Activated gamma-delta T cell treated with anti-CD3 and anti-CD28 coated beads, Interleukin-2, amount 50 U/mL, for 16 hours (primary cell): ENCODE measurements around the gene ZC3H18.
"Not testable (repeated sequence)": the region's sequence is repeated elsewhere in the genome, so short reads cannot be mapped to it uniquely, and the experiment has no call there.

Source experiments
- DNase-seq: peaks from one replicate; pipeline ENCODE4 v3.0.0-alpha.2; 2020; ENCODE audit warnings: low read depth

ZC3H18 gene

DNA sequence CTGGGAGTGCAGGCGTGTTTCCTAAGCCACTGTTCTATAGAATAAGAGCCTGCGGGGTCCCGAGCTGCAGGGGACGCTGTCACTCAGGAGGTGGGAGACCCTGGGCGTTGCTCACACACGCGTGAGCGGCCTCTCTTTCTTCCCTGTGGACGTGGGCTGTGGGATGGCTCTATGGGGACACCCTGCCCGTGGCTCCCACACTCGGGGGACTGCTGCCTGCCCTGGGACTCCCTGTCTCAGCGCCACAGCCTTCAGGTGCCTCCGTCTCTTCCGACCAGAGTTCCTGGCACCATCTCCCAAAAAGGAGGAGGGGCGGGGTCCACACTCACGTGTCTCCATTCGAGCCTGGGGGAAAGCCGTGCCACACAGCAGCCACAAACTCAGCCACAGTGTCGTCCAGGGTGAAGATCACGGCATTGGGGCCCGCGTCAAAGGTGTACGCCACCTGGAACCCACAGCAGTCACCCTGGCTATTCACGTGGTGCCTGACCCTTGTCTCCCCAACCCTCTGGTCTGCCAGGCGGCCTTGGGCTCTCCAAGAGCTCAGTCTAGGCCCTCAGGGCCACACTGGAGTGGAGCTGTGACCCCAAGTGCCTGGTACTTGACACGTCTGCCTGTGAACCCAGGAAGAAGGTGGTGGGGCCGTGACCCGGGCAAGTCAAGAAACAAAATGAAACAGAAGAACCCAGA is 84.3 kb downstream of the ZC3H18 start:
- no peak for DNase-seq

DNA sequence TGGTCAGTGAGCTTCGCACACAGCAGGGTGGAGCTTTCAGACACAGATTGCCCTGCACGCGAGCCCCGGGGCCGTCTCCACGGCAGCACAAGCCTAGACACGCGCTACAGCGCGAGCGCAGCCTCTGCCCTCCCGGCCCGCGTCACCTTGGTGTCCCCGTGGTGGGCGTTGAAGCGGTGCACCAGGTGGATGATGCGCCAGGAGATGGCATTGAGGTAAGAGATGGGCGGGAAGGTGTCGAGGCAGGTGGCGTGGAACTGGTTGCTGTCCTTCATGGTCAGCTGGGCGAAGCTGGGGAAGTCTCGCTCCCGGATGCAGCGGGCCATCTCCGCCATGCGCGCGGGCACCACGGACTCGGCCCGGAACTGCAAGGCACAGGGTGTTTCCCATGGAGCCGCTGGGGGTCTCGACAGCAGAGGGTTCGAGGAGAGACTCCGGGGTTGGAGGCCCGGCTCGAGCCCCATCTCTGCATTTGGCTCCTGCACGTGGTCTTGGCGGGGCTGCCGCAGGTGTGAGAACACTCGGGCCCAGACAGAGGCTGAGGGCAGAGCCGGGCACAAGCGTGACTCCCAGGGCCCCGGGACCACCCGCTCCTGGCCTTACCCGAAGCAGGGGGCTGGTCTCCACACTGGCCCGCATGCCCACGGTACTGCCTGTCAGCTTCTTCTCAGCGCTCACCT is 85.0 kb downstream of the ZC3H18 start:
- DNase-seq, result no peak

DNA sequence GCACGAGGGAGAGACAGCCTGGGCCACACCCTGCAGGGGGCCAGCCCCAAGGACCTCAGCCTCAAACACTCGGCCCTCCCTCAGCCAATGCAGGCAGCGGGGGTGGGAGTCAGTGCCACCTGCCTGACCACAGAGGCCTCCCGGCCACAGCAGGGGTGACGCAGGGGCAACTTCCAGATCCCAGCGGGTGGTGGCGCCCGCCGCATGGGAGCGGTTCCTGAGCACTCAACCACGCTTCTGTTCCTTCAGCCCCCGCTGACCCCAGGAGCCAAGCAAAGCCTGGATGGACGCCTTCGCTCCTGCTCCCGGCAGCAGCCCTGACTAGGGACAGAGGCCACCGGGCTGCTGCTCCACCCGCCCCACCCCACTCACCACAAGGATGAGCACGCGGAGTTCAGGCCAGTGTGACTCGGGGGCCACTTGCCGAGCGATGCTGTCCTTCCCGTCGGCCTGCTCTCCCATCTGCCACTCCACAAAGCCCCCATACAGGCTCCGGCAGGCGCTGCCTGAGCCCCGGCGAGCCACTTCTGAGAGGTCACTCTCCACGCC is 85.6 kb downstream of the ZC3H18 start:
- no peak for DNase-seq

DNA sequence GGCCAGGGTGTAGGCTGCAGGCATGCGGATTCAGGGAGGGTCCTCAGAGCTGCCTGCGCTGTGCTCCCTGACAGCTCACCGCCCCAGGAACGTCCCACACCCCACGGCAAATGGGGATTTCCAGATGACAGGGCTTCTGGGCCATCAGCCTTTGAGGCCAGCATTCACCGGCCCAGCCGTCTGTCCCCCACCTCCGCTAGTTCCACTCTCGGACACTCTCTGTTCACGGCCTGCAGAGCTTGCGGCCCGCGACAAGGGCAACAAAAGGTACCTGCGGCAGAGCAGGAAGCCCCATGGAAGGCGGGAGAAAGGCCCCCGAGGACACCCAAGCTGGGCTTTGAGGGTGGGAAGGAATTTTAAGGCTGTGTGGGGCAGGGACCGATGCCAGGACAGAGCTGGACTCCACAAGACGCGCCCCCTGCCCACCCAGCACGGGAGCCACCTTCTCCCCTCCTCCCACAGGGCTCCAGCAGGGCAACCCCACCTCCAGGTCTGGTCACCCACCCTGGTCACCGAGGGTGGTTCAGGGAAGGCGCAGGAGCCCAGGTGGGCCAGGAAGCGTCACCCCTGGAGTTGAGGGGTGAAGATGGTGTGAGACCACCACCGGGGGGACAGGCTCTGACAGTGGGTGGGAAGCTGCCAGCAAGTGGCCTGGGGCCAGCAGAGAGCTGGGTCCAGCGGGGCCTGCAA is 86.2 kb downstream of the ZC3H18 start:
- no peak for DNase-seq

DNA sequence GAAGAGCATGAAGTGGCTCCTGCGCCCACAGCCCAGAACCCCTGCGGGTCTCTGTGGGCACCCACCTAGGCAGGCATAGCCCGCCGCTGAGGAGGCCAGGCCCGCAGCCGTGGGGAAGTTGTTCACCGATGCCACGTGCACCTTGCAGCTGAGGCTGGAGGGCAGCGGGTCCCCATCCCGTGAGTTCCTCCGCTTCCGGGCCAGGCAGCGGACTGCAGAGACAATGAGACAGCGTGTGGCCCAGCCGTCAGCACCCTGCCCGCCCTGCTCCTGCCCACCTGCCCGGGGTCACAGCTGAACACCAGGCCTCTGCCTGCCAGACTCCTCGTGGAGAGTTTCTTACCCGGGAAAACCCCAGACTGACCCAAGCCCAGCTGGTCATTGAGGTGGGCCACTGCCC is 87.2 kb downstream of the ZC3H18 start:
- no peak for DNase-seq

DNA sequence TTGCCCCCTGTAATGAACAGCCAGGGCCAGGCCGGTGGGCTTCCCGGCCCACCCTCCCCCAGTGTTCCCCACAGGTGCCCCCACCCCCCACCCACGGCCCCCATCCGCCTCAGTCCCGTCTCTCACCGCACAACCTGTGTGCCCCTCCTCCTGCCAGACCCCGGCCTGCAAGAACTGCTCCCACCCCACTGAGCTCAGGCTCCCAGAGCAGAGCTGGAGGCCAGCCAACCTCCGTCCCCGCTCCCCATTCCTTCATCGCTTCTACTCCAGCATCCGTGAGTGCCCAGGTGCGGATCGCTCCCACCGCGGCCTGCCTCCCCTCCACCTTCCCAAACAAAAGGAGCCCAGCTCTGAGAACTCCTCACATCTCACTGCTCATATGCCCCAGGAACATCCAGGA is 88.5 kb downstream of the ZC3H18 start:
- DNase-seq, result no peak

DNA sequence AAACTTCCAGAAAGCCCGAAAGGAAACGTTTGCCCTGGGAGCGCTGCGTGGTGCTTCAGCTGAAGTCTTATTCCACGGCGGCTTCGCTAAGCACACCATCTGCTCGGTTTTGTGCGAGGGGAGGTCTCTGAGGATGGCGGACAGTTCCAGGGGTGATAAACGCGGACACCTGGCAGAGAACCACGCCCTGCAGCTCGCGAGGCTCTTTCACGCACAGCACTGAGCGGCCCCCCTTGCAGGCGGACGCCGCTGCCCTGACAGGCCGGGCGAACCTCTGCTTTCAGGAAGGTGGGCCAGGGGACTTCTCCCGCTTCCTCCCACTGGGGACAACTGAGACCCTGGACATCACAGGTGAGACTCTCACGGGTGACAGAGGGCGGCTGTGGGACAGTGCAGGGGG is 89.0 kb downstream of the ZC3H18 start:
- DNase-seq, result no peak

DNA sequence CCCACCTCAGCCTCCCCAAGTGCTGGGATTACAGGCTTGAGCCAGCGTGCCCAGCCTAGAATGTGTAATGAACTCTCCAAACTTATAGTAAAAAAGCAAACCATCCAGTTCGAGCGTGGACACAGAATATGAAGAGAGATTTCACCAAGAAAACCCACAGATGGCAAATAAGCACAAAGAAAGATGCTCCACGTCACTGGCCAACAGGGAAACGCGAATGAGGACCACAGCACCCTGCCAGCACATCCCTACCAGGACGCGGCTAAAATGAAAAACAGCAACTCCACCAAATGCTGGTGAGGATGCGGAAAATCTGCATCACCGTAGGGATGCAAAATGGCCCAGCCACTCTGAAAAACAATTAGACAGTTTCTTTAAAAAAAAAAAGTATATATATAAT is 91.3 kb downstream of the ZC3H18 start:
- DNase-seq, result no peak

DNA sequence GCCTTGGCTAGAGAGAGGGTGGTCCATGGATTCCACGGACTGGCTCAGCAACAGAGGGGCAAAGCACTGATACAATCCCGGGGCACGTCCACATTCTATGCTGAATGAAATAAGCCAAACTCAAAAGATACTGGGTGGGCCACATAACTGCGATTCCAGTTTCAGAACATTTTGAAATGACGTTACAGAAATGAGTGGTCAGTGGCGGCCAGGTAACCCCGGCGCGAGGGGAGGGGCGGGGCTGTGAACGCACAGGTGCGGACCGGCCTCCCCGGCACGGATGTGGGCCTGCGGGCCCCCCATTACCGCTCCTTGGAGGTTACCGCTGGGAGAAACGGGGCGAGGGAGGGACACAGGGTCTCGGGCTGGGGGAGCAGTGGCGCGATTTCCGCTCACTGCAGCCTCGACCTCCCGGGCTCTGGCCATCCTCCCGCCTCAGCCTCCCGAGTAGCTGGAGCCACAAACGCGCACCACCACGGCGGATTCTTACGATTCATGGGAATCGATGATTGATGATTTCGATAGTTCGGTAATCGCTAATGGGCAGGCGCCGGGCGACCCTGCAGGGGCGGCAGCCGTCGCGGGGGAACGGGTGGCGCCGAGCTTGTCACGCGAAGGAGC is 92.1 kb downstream of the ZC3H18 start:
- no peak for DNase-seq

DNA sequence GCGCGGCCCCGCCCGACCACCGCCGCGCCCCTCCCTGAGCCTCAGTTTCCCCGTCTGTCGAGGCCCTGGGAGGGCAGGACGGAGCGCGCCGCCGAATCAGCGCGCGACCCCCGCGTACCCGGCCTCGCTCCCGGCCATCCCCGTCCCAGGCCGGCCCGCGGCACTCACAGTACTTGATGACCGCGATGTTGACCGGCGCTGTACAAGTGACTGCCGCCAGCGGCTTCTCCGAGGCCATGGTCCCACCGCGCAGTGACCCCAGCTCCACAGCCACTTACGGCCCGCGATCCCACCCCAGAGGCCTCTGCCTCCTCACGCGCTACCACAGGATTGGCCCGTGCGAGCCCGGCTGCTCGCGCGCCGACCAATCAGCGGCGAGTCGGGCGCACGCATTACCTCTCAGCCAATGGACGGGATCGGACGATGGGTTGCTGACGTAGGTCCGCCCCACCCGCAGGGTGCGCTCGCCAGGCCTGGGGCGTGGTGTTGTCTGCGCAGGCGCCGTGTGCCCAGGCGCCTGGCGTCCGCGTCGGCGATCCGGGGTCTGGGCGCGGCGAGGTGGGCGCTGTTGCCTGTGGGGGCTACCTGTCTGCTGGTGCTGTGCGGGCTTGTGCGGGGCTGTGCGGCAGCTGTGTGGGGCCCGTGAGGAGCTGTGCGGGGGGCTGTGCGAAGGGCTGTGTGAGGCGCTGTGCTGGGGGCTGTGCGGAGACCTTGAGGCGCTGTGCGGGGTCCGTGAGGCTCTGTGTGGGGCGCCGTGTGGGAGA is 92.8 kb downstream of the ZC3H18 start, which contains the start of gene MVD:
MVD (minus strand) TSS at position 249 of the 764 bp plus-strand sequence; CDS start at position 238, 11 bp downstream.
- DNase-seq, result peak; percentile 91

DNA sequence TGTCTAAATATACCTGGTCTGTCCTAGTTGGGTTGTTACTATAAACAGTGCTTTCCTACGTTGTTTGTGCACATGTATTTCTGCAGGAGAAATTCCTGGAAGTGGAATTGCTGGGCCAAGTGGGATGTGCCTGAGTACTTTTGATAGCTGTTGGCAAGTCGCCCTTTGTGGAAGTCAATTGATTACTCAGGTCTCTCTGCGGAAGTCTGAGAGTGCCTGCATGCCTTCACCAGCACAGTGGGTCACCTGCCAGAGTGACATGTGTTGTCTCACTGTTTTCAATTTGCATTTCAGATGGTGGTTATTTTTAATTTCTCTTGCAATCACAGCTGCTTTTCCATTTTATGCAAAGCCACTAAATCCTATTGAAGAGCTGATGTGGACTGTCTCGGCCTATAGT is 94.9 kb downstream of the ZC3H18 start:
- no peak for DNase-seq

DNA sequence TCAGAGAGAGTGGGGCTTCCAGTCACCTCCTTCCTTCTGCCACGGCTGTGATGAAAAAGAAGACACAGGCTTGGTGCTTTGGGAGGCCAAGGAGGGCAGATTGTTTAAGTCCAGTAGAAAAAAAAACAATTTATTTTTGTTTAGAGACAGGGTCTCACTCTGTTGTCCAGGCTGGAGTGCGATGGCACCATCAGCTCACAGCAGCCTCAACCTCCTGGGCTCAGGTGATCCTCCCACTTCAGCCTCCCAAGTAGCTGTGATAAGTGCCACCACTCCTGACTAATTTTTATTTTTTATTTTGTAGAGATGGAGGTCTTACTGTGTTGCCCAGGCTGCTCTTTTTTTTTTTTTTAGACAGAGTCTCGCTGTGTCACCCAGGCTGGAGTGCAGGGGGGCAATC is 95.4 kb downstream of the ZC3H18 start:
- DNase-seq, result no peak

DNA sequence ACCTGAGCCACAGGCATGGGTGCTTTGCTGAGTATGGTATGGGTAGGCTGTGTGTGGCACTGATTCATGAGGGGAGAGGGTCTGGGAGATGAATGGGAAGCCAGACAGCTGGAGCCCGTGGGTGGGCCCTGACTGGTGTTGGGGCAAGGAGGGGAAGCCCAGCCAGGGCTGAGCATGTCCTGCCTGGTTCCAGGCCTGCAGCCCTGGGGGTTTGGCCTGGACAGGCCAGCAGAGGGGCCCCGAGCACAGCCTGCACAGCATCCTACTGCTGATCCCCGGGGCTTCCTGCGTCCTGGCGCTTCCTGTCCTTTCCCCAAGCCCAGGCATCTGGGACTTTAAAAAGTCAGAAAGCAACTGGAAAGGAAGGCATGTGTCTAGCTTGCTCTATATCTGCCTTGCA is 97.3 kb downstream of the ZC3H18 start:
- DNase-seq, result no peak

DNA sequence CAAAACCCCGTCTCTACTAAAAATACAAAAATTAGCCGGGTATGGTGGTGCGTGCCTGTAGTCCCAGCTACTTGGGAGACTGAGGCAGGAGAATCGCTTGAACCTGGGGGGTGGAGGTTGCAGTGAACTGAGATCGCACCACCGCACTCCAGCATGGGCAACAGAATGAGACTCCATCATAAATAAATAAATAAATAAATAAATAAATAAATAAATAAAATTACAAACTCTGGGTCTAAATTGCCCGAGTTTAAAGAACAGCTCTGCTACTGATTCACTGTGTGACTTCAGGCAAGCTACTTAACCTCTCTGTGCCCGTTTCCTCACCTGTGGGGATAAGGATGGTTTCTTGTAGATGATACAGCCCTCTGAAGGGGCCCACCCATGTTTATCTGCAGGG is 99.3 kb downstream of the ZC3H18 start:
- not testable (repeated sequence) for DNase-seq

DNA sequence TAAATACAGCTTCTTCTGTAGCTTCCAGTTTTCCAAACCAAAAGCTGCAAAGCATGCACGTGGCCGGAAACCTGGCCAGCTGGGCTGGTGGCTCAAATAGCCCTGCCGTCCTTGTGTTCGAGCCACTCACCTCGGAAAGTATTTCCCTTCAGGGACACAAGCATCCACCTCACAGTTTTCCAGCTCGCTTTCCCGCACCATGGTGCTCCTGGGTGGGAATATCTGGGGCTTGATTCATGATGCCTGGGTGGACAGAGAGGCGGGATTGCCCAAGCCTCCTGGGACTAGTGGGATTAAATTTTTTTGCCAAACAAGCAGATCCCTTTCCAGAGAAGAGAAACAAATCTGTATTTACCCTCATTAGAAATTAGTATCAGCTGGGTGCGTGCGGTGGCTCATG is 99.8 kb downstream of the ZC3H18 start:
- DNase-seq, result no peak

DNA sequence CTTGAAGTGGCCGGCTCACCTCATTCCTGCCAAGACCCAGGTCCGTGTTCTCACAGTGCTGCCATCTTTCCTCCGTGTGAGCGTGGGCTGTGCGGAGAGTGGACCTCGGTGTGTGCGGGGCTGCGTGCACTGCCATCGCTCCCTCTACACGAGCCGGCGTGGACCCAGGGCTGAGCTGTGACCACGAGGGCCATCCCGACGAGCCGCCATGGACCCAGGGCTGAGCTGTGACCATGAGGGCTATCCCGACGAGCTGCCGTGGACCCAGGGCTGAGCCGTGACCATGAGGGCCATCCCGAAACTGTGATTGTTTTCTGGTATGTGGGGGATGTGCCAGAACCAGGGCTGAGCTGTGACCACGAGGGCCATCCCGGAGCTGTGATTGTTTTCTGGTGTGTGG is 101.6 kb downstream of the ZC3H18 start:
- DNase-seq, result no peak

DNA sequence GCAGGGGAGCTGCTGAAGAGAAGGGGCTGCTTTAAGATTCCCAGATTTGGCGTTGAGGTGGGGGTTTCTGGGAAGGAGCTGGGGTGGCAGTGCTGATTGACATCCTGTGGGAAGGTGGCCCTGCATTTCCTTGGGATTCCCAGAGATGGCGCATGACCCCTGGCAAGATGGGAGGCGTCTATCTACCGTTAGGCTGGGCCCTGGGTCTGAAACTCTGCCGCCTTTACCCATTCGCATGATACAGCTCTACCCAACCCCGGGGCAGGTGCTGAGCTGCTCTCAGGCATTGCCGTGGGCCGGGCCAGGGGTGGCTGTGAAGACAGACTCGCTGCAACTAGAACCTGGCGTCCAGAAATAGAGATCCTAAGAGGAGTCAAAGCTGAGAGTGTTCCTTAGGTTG is 102.6 kb downstream of the ZC3H18 start:
- DNase-seq, result no peak

DNA sequence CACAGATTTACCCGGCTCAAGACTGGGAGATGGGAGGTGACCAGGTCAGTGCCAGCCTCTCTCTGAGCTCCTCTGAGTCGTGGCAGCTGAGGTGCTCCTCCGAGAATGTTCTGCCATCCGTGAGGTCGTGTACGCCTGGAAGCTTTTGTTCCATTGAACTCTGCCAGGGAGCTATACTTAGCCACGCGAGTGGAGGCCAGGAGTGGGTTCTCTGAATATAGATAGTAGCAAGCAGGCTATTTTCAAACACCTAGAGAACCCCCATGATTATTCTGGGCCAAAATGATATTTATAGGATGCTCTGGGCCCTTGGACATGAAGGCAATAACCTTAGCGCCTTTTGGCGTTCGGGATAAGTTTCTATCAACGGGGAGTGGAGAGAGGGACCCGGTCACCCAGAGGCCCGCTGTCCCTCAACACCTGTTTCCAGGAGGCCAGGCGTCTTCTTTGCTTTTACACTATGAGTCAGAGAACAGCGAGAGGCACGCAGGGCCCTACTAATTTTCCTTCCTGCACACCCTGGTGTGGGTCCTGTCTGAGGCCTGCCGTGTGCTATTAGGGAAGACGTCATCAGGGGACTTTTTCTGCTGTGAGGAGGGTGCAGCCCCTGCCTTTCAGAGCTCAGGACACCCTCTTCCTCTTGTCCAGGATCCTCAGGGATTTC is 103.6 kb downstream of the ZC3H18 start:
- no peak for DNase-seq

DNA sequence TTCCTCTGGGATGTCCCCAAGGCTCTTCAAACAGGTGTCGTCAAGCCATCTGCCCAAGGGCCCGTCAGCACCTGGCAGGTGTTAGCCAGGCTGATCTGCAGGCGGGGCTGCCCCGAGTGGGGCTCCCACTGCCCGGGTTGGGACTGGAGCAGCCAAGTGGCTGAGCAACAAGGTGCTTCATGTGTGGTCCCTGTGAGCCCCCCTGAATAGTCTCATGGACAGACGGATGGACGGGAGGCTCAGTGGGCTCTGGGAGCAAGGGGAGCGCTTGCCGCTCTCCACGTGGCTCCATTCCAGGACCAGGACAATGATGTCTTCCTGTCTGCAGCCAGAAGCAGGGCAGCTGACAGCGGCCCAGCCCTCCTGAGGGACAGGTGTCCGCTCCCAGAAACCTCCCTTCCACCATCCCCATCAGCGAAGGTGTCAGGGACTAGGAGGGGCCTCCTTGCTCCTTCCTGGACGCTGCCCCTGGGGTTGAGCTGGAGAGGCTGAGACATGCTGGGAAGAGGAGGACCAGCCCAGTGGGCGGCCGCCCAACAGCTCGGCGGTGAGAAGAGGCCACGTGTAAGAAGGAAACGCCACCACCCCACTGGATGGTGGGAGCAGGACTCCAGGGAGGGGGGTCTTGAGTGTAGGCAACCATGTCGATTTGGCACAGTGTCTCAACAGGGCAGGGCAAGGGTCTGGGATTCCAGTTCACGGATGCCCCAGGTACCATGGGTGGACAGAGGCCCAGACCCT is 106.5 kb downstream of the ZC3H18 start:
- no peak for DNase-seq

DNA sequence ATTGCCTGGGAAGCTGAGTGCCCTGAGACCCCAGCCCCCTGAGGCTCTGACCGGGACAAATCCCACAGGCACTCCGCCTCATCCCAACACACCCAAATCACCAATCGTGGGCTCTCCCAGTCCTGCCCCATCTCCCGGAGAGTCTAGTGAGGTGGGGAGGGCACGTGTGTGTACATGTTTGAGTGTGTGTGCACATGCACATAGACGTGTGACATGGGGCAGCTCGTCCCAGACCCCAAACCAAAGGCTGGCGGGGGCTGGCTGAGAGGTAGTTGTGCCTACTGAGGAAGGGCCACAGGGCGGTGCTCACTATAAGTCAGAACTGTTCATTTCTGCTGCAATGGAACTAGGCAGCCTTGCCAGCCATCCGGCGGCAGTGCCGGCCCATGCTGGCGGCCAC is 107.5 kb downstream of the ZC3H18 start:
- no peak for DNase-seq
